GM10266 (cell line): ENCODE data around the gene DOK1.
A peak's percentile ranks its signal among the peaks of the same experiment; 100 is the strongest.

Experiments used
- DNase-seq: peaks from one replicate; pipeline ENCODE4 v3.0.0; 2012; ENCODE audit errors: extremely low spot score
- TF ChIP-seq, protein P1 (sequence below): IDR thresholded peaks from 2 replicates; pipeline ENCODE4 v1.5.1; 2012; ENCODE audit warnings: mild to moderate bottlenecking, low read depth; ENCODE audit not compliant: control insufficient read depth, insufficient read depth; ENCODE audit errors: missing control alignments

Gene DOK1

GRCh38 chr2:74564222-74564621 lies 9.7 kb downstream of the DOK1 start:
- DNase-seq, result no peak
- TF ChIP-seq, protein P1, sequence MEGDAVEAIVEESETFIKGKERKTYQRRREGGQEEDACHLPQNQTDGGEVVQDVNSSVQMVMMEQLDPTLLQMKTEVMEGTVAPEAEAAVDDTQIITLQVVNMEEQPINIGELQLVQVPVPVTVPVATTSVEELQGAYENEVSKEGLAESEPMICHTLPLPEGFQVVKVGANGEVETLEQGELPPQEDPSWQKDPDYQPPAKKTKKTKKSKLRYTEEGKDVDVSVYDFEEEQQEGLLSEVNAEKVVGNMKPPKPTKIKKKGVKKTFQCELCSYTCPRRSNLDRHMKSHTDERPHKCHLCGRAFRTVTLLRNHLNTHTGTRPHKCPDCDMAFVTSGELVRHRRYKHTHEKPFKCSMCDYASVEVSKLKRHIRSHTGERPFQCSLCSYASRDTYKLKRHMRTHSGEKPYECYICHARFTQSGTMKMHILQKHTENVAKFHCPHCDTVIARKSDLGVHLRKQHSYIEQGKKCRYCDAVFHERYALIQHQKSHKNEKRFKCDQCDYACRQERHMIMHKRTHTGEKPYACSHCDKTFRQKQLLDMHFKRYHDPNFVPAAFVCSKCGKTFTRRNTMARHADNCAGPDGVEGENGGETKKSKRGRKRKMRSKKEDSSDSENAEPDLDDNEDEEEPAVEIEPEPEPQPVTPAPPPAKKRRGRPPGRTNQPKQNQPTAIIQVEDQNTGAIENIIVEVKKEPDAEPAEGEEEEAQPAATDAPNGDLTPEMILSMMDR, result no peak

GRCh38 chr2:74566076-74566753 lies 11.7 kb downstream of the DOK1 start:
- no peak for DNase-seq
- TF ChIP-seq, protein P1, result no peak

DNA sequence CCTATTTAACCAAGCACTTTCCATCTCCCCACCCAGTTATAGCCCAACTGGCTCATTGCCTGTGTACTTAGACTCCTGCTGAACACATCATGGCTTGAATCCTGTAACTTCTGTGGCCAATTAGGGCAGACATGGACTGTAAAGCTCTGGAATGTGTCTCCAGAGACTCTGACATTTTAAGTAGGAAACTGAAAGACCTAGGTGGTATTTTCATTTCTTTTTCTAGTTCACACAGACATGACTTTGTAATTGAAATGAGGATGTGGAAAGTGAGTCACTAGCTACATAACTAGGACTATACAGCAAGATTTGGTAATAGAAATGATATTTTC lies 12.2 kb downstream of the DOK1 start:
- TF ChIP-seq, protein P1, result no peak
- DNase-seq, result no peak

DNA sequence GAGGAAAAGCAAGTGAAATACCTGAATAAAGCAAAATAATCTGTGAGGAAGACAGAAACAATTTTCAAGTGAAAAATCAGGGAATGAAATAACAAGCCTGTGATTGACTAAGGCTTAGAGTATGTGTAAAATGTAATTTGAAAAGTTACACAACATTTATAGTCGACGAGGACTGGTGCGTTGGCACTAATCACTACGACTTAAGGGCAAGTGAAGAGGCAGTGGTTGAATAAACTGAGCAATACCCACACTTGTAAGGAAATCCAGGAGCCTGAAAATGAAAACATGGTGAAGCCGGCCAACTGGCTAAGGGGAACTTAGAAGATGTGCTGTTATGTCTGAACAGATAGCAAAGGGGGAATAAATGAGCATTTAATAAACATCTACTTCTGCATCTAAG lies 13.4 kb downstream of the DOK1 start:
- DNase-seq, result no peak
- TF ChIP-seq, protein P1, result no peak

DNA sequence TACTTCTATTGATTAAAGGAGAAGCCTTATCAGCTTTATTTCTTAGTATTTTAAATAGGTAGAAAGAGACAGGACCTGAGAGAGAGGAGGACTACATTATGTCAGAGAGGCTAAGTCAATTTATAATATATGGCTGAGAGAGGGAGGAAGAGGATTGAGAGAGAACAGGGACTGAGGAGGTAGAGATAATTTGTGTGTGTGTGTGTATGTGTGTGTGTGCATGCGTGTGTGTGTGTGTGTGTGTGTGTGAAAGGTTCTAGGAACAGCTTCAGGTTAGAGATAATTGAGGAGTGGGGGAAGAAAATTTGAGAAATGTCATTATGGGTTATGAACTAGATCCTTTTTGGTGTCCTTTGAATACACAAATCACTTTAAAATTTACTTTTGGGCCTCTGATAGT lies 15.2 kb downstream of the DOK1 start:
- TF ChIP-seq, protein P1, result no peak
- no peak for DNase-seq

DNA sequence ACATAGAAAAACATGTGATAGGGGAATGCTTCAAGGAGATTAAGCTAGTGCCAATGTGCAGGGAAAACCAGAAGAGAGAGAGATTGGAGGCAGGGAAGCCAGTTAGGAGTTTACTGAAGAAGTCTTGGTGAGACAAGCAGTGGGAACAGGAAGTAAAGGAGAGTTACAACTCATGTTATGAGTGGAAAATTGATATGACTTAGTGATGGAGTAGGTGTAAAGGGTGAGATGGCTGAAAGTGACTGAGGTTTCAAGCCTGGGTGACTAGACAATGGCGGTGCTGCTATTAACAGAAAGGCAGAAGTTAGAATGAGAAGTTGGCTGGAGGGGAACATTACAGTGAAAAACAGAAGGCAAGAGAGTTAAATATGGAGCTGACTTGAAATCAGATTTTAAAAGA lies 16.5 kb downstream of the DOK1 start:
- peak; percentile 71 for DNase-seq
- TF ChIP-seq, protein P1, result no peak

- TF ChIP-seq, protein P1, result peak; percentile 38
- DNase-seq, result no peak
Measured at GRCh38 chr2:74572178-74572925, 17.8 kb downstream of the DOK1 start.
